A204.1 (cell line): ENCODE measurements around the gene NAIF1.

Experiments
- FAIRE-seq: peaks from 2 replicates; lab custom pipeline; 2012; peaks lifted over from hg19 to GRCh38; lab: Jason Lieb, UNC

NAIF1 gene

DNA sequence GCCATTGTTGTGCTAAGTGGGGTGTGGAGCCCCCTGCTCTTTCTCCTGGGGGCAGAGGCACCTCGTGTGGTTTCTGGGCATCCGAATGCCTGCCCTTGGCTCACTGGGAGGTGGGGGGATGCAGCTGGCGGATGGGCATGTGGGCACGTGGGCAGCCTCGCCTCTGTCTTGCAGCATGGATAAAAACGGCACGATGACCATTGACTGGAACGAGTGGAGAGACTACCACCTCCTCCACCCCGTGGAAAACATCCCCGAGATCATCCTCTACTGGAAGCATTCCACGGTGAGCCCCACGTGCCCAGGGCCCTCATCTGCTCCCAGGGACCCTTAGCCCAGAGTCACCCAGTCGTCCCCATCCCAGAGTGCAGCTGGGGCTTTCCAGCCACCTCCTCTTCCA, 35.1 kb upstream of the NAIF1 start:
- FAIRE-seq, result no peak

DNA sequence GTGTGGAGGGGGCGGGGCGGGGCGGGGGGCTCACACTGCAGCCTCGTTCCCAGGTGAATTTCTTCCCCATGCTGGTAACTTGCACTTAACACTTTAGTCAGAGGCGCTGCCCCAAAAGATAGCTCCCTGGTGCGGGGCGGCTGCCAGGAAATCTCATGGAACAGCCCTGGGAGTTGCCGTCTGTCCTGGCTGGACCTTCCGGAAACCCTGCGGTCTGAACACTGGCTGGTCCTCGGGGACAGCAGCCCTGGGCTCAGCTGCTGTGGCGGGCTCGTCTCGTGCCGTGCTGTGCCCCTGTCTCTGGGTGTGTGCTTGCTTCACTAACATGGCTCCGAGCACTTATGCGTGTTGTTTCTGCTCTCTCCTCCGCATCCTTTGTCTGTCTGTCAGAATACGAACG, 34.6 kb upstream of the NAIF1 start:
- no peak for FAIRE-seq

DNA sequence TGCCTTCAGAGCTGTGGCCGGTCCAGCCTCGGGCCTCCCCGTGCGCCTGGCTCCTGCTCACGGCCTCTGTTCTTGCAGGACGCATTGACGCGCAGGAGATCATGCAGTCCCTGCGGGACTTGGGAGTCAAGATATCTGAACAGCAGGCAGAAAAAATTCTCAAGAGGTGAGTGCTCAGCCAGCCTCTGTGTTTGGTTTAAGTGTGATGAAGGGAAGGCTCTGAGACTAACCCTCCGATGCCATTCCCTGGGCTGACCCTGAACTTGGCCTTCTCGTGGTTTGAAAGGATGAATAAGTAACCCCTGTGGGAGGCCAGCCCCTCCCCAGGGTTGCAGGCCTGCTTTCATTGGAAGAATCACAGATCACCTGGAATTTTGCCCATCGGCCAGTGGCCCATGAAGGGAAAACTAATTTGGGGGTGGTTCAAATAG, 34.1 kb upstream of the NAIF1 start:
- FAIRE-seq, result no peak

DNA sequence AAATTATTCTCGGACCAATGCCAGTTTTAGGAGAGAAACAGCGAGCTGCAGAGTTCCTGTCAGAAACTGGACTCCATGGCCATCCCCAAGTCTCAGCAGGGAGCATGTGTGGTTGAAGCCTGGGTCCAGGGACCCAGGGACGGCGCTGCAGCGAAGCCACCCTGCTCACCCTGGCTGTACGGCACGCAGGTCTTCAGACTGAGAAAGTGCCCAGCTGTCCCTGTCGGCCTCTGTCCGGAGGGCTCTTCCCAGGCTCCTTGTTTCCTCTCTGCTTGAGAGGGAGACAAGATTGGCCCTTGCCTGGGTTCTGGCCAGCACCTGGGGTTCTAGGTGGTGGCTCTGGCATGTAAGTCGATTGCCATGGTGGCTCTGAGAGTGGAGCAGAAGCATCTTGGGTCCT, 33.5 kb upstream of the NAIF1 start:
- FAIRE-seq, result no peak

DNA sequence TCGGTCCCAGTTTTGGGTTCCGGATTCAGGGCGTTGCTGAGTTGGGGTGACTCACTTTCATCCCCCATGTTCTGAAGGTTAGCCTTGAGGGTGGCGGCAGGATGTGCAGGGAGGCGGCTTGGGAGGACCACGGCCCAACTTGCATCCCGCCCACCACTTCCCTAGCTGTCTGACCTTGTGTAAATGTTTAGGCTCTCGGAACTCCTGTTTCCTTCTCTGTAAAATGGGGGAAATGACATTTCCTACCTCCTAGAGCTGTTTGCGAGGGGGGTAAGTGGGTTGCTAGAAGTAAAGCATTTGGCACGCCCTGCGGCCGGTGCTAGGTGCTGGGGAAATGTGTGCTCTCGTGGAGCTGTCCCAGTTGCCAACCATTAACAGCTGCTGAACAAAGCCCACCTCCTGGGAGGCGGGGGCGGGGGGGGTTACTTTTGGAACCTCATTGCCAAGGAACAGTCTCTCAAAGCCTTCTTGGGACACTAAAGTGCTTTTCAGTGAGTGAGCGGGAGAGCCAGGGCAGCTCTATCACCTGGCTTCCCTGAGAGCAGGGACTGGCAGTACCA, 32.9 kb upstream of the NAIF1 start:
- no peak for FAIRE-seq

DNA sequence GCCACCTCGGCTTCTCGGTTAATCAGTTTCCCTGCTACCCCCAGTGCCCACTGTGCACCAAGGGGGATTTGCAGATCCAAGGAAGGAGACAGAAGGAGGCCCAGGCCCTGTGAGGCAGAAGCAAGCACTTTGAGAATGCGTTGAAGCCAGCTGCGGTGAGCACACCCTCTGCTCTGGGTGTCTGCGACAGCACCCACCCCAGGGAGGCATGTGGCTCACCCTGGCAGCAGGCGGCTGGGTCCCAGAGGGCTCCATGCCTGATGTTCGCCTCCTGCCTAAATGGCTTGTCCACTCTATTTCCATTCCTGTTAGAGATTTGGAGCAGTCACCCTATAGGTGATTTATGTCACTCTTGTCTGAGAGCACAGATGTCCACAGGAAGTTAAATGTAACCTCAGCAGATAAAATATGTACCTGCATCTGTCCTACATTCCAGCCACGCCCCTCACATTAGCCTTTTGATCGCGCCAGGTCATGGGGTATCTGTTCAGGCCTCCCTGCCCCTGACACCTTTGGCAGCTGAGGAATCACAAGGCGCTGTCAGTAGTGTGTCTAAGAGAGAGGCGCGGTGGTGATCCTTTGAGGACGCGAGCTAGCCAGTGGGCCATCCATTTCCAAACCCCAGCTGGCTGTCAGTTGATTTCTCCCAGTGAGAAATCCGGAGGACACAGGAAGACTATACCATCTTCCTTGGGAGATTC, 32.3 kb upstream of the NAIF1 start:
- no peak for FAIRE-seq

DNA sequence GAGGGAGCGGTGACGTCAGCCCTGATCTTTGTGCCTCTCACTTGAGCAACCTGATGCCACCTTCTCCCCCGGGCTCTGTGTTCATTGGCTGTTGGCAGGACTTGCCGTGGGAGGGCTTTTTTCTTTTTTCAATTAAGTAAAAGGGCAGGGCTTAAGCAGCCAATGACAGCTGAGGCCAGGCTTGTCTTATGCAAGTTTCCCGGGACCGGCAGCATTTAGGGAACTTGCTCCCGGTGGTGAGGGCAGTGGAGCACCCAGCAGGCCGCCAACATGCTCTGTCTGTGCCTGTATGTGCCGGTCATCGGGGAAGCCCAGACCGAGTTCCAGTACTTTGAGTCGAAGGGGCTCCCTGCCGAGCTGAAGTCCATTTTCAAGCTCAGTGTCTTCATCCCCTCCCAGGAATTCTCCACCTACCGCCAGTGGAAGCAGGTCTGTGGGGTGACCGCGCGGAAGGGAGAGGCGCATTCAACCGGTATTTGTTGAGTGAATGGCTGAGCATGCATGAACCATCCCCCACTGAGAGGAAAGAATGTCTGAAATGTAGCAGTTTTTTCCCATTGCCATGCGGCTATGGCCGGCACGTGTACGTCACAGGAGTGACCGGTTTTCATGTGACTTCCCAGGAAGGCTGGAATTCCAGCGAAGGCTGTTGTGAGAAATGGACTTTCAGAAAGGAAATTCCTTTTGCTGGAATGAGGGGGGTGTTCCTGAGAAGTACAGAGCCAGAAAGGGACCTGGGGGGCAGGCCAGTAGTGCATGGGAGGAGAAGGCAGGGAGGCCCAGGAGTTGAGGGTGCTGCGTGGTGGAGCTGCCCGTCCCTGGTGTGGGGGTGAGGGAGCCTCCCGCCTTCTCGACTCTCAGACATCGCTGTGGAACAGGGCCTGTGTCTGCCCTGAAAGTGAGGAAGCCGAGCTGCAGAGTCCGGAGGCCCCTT, 31.4 kb upstream of the NAIF1 start:
- peak; percentile 78 for FAIRE-seq

DNA sequence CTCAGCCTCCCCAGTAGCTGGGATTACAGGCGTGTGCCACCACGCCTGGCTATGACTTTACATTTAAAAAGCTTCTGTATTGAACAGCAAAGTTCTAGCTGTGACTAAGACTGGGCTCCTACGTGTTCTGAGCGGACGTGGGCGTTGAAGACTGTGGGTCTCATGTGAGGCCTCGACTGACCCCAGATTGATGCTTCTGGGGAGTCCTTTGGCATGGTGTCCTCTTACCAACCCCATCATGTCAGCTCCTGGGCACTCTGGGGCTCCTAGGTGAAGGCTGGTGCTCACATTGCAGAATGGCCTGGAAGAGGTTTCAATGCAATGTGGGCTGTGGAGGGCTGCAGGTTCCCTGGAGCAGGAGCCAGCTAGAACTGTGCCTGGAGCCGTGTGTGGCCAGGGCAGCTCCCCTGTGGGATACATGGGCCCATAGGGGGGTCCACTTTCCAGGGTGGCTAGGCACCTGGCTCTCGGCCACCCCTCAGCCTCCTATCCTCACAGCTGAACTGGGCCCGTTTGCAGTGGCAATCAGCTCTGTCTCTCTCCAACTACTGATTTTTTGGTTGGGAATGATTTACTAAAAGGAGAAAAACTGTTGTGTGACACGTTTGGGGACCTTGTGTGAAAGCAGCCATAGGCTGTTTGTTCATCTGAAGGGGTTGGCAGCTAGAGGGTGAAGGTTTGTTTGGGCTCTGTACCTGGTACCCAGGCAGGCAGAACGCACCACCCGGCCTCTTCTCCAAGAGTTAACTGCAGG, 30.6 kb upstream of the NAIF1 start:
- FAIRE-seq, result no peak

DNA sequence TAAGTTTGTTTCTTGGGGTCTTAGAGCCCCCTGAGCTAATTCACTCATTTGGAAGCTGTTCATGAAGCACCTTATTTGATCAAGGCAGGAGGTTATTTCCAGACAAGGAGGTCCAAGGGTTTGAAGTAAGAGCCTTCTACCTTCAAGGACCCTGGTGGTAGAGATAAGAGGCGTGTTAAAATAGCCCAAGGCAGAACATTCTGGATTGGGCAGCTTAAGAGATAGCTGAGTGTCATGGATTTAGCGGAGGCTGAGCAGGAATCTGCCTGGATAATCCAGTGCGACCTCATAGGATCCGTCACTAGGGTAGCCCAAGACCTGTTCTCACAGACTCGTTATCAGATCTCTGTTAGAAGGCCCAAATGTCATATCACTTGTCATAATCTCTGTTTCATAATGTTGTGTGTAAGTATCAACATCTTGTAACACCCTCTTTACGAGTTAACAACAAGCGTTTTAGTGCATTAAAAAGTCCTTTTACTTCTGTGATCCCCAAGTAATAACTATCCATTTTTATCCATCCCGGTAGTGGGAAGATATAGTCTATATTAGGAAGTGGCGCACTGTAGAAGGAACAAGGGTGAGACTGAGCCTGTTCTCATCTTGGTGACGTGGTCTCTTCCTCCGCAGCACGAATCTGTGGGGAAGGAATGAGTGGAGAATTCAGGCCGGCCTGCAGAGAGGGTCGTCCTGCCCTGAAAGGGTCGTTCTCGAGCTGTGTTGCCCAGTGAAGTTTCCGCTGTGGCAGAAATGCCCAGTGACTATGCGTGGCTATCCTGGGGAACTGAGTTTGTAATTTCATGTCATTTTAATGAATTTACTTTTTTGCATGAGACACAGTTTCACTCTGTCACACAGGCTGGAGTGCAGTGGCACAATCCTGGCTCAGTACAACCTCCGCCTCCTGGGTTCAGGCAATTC, 29.8 kb upstream of the NAIF1 start:
- no peak for FAIRE-seq

DNA sequence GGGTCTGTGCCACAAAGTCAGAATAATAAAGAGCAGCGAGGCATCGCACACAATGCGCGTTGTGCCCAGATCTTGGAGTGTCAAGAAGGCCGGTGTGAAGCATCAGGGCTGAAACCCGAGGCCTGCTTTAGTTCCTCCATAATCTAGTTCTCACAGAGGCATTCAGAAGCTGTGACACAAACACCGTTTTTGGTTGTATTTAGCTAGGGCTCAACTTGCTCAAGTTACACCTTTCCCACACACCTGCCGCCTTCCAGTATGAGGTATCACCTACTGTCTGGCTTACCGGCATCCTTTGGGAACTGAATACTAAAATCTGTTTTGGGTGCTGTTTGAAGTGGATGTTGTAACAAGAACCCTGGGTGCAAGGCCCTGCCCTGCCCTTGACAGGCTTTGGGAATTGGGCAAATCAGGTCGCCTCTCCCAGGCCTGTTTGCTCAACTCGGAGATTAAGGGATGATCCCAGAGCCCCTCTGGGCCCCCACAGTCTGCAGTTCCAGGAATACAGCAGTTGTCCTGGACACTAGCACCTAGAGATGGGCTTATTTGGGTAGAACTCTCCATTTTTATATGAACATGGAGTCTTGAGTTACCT, 27.9 kb upstream of the NAIF1 start:
- FAIRE-seq, result no peak

DNA sequence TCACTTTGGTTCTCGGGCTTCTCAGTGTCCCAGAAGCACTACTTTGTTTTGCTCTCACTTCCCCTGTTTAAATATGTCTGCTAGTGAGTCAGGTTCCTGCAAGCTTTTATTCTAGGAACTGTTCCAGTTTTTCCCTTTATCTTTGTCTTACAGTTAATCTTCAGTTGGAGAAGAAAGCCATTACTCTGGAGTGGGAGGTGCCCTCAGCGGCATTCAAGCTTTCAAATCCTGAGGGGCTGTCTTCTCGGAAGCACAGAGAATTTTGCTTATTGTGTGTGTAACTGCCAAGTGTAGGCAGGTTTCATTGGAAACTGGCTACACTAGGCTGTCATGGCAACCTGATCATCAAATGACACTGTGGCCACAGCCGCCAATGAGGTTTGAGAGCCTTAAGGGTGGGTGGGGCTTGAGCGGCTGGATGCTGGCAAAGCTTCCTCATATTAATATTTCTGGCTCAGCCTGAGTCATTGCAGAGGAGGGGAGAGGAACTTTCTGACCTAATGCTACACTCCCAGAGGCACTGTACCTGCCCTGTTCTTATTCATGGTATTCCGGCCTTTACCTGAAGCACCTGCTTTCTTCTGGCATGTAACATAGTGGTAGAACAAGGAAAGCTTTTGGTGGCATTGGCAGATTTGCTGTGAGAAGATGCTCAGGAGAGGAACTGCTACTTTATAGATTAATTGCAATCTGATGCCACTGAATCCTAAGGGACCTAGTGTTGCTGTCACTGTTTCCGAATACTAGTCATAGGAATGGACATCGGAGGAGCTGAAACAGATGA, 27.2 kb upstream of the NAIF1 start:
- peak; percentile 97 for FAIRE-seq

DNA sequence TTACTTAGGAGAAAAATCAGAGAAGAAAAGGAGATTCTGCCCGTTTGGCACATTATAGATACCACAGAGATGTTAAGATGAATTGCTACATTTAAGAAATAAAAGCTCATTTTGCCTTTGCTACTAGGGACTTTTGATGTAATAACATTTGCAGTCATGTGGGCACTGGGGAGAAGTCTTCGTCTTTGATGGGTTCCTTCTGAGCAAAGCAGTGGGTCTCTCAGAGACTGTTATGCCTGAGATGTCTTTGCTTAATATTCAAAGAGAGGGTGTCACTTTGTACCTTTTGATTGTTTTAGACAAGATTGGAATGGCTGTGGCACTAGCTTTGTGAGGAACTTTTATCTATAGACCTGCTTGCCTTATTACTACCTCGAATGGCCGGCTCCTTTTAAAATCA, 25.9 kb upstream of the NAIF1 start:
- FAIRE-seq, result no peak

DNA sequence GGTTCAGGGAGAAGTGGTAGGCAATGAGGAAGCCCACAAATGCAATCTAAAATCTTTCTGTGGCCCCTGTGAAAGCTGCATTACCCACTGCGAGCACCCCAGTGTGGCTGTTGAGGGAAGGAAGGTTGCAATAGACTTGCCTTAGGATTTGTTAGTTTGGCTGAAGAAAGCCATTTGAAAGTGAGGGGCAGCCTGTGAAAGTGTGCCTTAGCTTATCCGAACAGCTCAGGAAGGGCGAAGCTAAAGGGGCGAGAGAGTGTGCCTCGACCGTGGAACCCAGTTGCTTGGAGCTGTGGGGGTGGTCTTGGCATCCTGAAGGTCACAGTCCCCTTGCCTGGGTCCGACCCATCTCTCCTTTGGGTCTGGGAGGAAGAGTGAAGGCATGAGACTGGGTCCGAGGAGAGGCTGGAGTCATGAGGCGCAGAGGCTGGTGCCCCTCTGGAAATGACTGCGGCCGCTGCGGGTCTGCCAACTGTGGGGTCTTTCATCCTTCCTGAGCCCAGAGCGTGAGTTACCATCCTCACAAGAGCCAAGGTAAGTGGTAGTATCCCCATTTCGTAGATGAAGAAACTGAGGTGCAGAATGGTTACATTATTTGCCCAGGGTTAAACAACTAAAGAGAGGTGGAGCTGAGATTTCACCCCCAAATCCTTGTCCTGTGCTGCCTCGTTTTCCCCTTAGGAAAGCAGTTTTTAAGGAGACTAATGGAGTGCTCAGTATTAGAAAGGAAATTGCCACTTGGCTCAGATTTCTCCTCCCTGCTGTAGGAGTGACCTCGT, 25.3 kb upstream of the NAIF1 start:
- FAIRE-seq, result no peak

DNA sequence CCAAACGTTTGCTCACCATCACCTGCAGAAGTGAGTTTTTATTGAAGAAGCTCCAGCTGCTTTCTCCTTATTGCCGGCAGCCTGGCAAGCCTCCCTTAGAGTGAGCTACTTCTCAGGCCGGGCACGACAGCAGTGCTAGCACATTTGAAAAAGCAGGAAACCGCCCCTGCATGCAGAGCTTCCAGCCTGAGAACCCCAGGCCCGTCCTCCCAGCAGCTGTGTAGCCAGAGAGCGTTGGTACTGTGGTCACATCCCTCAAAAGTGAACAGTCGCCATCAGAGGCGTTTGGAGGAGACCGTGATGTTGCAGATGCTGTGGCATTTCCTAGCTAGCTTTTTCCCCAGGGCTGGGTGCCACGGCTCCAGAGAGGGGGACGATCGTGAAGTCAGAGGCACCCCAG, 24.5 kb upstream of the NAIF1 start:
- no peak for FAIRE-seq

DNA sequence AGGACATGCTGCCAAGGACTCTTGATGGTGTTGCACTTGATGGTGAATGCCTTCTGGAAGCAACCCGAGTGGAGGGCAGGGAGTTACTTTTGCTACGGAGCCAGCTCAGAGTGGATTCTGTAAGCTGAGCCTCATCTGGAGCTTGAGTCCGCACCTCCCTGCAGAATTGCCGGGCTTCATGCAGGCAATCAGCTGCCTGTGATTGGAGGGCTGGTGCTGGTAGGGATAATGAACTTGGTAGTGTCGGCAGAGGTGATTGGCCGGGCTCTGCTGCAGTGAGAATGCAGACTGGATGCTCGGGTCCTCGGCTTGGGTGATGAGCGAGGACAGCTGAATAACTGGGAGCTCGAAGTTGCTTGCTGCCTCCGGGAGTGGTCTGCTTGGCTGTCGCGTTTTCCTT, 24.0 kb upstream of the NAIF1 start:
- FAIRE-seq, result peak; percentile 51

DNA sequence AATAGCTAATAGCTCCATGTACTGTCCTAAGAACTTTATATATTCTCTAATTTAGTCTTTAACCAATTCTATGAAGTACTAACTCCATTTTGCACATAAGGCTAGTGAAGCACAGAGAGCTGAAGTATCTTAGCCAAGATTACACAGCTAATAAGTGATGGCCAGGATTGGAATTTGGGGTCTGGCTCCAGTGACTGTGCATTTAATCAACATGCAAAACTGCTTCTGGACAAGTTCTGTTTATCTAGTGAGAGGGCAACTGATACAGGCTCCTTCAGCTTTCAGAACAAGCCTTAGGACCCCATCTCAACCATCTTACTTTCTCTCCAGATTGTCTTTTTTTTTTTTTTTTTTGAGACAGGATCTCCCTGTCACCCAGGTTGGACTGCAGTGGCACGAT, 22.2 kb upstream of the NAIF1 start:
- FAIRE-seq, result no peak

DNA sequence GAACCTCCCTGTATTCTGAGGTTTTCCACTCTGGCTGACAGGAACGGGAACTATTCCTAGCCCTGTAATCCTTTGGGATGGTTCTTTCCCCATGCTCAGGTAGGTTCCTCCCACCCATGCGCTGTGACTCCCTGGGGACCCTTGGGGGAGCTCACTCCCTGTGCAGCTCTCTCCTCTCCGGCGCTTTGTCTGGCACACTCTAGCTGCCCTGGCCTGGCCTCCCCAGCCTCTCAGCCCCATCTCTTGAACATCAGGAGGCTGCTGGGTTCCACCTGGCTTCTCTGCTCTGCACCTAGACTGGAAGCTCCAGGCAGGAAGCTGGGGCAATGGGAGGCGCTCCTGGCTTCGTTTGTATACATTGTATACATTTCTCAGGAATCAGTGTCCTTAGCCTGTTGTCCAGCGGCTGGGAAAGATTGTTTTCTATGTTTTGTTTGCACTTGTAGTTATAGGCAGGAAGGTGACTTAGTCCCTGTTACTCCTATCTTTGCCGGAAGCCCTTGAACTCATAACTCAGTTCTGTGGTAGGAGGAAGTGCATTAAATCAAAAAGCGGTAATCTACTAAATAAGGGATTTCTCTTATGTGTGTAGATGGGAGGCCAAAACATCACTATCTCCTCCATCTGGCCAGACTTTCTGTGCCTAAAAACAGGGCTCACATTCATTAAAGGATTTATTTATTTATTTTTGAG, 21.3 kb upstream of the NAIF1 start:
- no peak for FAIRE-seq

DNA sequence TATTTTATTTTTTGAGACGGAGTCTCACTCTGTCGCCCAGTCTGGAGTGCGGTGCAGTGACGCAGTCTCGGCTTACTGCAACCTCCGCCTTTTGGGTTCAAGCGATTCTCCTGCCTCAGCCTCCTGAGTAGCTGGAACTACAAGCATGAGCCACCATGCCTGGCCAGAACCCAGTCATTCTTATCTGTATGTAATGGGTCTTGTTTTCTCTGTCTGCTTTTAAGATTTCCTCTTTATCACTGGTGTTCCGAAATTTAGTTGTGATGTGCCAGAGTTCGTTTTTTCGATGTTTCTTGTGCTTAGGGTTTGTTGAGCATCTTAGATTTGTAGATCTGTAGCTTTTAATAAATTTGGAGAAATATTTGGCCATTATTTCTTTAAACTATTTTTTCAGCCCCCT, 20.1 kb upstream of the NAIF1 start:
- FAIRE-seq, result no peak

DNA sequence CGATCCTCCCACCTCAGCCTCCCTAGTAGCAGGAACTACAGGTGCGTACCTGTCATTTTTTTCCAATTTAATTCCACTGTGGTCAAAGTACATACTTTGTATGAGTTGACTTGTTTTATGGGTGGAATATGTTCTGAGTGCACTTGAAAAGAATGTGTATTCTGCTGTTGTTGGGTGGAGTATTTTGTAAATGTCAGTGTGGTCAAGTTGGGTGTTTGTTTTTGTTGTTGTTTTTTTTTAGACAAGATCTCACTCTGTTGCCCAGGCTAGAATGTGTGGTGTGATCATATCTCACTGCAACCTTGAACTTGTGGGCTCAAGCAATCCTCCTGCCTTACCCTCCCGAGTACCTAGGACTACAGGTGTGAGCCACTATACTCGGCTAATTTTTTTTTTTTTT, 18.8 kb upstream of the NAIF1 start:
- FAIRE-seq, result no peak
